Measurements from ENCODE around the gene SPINT2. TPM values are rescaled to one million over a fixed set of nuclear protein-coding genes. Genes with fewer than 3 reads are reported as not detected.
"Not testable (repeated sequence)": the region's sequence is repeated elsewhere in the genome, so short reads cannot be mapped to it uniquely, and the experiment has no call there.

Gene SPINT2
- total RNA-seq, 4 donors from 2014 or later: 158 to 1,321 (median 873) TPM

- DNase-seq: no peak
- H3K4me1 ChIP-seq: peaks cover 3 to 25% (median 17%) of the 10 kb centered on the region in 4 donors
- no peaks in the 10 kb centered on the region for H3K9me3 ChIP-seq
- no peak overlapping the region for H3K27ac ChIP-seq
- H3K27me3 ChIP-seq: peaks cover 0 to 35% of the 10 kb centered on the region in 2 donors
- H3K4me3 ChIP-seq: no peak overlapping the region
- no peak for TF ChIP-seq POLR2A (IDR thresholded peaks at IDR 0.05)
- TF ChIP-seq CTCF (IDR thresholded peaks at IDR 0.05): no peak
- H3K36me3 ChIP-seq: no peaks in the 10 kb centered on the region
Measured at GRCh38 chr19:38228005-38228377, 36.4 kb upstream of the SPINT2 start.

GRCh38 chr19:38228491-38229439, 35.6 kb upstream of the SPINT2 start:
- Histone ChIP-seq H3K4me1 (peaks cover 3 to 22% (median 14%) of the 10 kb centered on the region in 4 donors), H3K36me3 (no peaks in the 10 kb centered on the region), H3K27me3 (peaks cover 0 to 33% of the 10 kb centered on the region in 2 donors), H3K27ac (no peak overlapping the region), H3K9me3 (no peaks in the 10 kb centered on the region), H3K4me3 (peak overlapping the region in 1 of 4 donors; percentile 29)
- TF ChIP-seq CTCF (IDR thresholded peaks at IDR 0.05): no peak
- TF ChIP-seq POLR2A (IDR thresholded peaks at IDR 0.05): no peak
- DNase-seq: no peak

GRCh38 chr19:38229585-38230073, 34.7 kb upstream of the SPINT2 start:
- peaks cover 0 to 24% of the 10 kb centered on the region in 2 donors for H3K27me3 ChIP-seq
- H3K27ac ChIP-seq: no peak overlapping the region
- peak overlapping the region in 1 of 4 donors; percentile 29 for H3K4me3 ChIP-seq
- H3K36me3 ChIP-seq: no peaks in the 10 kb centered on the region
- DNase-seq: peak; percentile 36 to 71 (median 60)
- TF ChIP-seq CTCF (IDR thresholded peaks at IDR 0.05) (no peak), POLR2A (IDR thresholded peaks at IDR 0.05) (no peak)
- H3K9me3 ChIP-seq: no peaks in the 10 kb centered on the region
- peaks cover 3 to 14% (median 8%) of the 10 kb centered on the region in 4 donors for H3K4me1 ChIP-seq

GRCh38 chr19:38230506-38231133, 33.8 kb upstream of the SPINT2 start:
- peaks cover 0 to 23% of the 10 kb centered on the region in 2 donors for H3K27me3 ChIP-seq

GRCh38 chr19:38231918-38232317, 32.5 kb upstream of the SPINT2 start:
- H3K36me3 ChIP-seq: no peaks in the 10 kb centered on the region
- H3K4me3 ChIP-seq: no peak overlapping the region
- DNase-seq: no peak
- no peaks in the 10 kb centered on the region for H3K9me3 ChIP-seq
- H3K4me1 ChIP-seq: peaks cover 3 to 14% (median 8%) of the 10 kb centered on the region in 4 donors
- H3K27ac ChIP-seq: no peak overlapping the region
- peaks cover 0 to 23% of the 10 kb centered on the region in 2 donors for H3K27me3 ChIP-seq
- TF ChIP-seq CTCF (IDR thresholded peaks at IDR 0.05) (no peak), POLR2A (IDR thresholded peaks at IDR 0.05) (no peak)

More at GRCh38 chr19:38230506-38231133, 33.8 kb upstream of the SPINT2 start:
- DNase-seq, H3K4me3 ChIP-seq, H3K27ac ChIP-seq, H3K36me3 ChIP-seq, H3K9me3 ChIP-seq: not testable (repeated sequence)
- peaks cover 3 to 14% (median 8%) of the 10 kb centered on the region in 4 donors for H3K4me1 ChIP-seq

Measured in Peyer's patch (tissue), 4 donors.